ENCODE data around the gene EPHB4.

EPHB4 gene

DNA sequence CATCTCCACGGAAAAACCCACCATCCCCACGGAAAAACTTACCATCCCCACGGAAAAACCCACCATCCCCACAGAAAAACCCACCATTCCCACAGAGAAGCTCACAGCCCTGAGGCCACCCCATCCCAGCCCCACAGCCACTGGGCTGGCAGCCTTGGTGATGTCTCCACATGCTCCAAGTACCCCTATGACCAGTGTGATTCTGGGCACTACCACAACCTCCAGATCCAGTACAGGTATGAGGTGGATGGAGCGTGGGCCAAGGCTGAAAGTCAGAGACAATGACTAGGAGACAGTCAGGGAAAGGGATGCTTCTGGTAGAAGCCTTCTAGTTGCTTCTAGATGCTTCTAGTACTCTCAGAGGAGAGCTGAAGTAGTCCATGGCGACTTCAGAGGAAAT lies 74.3 kb downstream of the EPHB4 start:
- in situ Hi-C loops (cut with HindIII; ENCODE audit: low pct_unique_long_range_greater_than_20kb, low sequenced_read_pairs) = no loop called here
- TF ChIP-seq JUND (IDR thresholded peaks at IDR 0.05; ENCODE audit: low read depth) = no peak
- no peak for DNase-seq (ENCODE audit: low read depth in 1 of 2, low spot score in 1 of 2)
